Head of caudate nucleus (tissue), 42 donors: ENCODE measurements around the gene C19orf47.

Experiments used
- DNase-seq, 42 donors: peaks; one replicate each; pipeline versions ENCODE4 v3.0.0 to v3.0.0-alpha.2; 2020 to 2021; ENCODE audit warnings: mixed read lengths in 7 of 42
- intact Hi-C: fragments of 100-400 bp; cut with DNase I; formaldehyde crosslinking; loops from one replicate; pipeline ENCODE4 v1.15.0; 2022

Gene C19orf47

GRCh38 chr19:40274585-40275544 is 73.3 kb downstream of the C19orf47 start:
- peak in 31 of 42 donors; percentile 26 to 85 (median 53) for DNase-seq
- intact Hi-C loops: no loop called here

GRCh38 chr19:40273469-40274360 is 74.5 kb downstream of the C19orf47 start:
- intact Hi-C loops: no loop called here
- DNase-seq: peak in 31 of 42 donors; percentile 43 to 89 (median 61)

- DNase-seq: peak in 1 of 42 donors; percentile 51
- intact Hi-C loops: no loop called here
Measured at GRCh38 chr19:40272261-40272660, 75.9 kb downstream of the C19orf47 start.

- no peak for DNase-seq
- intact Hi-C loops: no loop called here
Measured at GRCh38 chr19:40271706-40272105, 76.5 kb downstream of the C19orf47 start.

- DNase-seq: peak in 4 of 42 donors; percentile 33 to 57 (median 54)
- intact Hi-C loops: no loop called here
Measured at GRCh38 chr19:40270362-40271089, 77.7 kb downstream of the C19orf47 start.
